ENCODE results near the gene NME3.

The NME3 gene

DNA sequence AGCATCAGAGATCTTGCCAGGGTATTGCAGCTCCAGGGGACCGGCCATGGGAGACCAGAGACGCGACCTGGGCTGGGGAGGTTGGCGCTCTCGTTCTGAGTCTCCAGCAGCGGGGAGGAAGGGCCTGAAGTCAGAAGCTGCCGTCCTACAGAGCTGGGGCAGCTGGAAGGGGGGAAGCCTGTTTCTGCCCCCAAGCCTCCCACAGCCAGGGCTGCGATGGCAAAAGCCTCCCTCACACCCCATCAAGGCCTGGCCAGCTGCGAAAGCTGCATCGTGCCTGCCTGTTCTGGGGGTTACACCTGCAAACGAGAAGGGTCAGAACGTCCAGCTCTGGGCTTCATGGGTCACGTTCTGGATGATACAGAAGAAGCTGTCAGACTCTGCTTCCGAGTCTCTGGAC, 39.3 kb downstream of the NME3 start:
- H3K27ac ChIP-seq, result peak overlapping the region; percentile 23; the same call in 1 of the 2 replicates
- TF ChIP-seq, protein P1, sequence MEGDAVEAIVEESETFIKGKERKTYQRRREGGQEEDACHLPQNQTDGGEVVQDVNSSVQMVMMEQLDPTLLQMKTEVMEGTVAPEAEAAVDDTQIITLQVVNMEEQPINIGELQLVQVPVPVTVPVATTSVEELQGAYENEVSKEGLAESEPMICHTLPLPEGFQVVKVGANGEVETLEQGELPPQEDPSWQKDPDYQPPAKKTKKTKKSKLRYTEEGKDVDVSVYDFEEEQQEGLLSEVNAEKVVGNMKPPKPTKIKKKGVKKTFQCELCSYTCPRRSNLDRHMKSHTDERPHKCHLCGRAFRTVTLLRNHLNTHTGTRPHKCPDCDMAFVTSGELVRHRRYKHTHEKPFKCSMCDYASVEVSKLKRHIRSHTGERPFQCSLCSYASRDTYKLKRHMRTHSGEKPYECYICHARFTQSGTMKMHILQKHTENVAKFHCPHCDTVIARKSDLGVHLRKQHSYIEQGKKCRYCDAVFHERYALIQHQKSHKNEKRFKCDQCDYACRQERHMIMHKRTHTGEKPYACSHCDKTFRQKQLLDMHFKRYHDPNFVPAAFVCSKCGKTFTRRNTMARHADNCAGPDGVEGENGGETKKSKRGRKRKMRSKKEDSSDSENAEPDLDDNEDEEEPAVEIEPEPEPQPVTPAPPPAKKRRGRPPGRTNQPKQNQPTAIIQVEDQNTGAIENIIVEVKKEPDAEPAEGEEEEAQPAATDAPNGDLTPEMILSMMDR (conservative IDR thresholded peaks at IDR 0.05), result no peak
- no peak for TF ChIP-seq ZFX (IDR thresholded peaks at IDR 0.05)

DNA sequence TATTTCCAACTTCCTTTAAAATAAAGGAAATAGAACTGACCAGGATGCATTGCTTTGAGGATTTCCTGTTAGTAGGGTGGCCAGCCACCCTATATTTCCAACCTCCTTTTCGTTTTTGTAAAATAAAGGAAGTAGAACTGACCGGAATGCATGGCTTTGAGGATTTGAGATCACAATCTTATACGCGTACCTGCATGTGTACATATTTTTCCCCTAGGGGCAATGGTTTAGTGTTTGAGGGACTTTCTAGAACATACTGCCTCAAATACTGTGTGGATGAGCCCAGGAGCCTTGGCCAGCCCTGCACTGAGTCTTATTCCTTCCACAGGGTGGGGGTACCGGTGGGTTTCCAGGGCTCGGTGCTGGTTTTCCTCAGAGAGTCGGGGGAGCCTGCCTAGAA, 39.7 kb downstream of the NME3 start:
- TF ChIP-seq, protein P1 (conservative IDR thresholded peaks at IDR 0.05), result no peak
- no peak for TF ChIP-seq ZFX (IDR thresholded peaks at IDR 0.05)
- peak overlapping the region; percentile 23; the same call in 1 of the 2 replicates for H3K27ac ChIP-seq

DNA sequence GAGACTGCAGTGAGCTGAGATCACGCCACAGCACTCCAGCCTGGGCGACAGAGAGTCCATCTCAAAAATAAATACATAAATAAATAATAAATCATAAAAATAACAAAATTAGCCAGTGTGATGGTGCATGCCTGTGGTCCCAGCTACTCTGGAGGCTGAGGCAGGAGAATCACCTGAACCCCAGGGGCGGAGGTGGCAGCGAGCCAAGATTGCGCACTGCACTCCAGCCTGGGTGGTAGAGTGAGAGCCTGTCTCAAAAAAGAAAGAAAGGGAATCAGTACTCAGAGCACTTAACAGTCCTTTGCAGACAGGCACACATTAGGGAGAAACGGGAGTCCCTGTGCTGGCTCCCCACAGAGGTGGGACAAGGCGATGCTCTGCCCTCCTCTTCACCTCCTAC, 40.3 kb downstream of the NME3 start:
- peak overlapping the region; percentile 23; the same call in 1 of the 2 replicates for H3K27ac ChIP-seq
- no peak for TF ChIP-seq ZFX (IDR thresholded peaks at IDR 0.05)
- TF ChIP-seq, protein P1 (conservative IDR thresholded peaks at IDR 0.05), result no peak

DNA sequence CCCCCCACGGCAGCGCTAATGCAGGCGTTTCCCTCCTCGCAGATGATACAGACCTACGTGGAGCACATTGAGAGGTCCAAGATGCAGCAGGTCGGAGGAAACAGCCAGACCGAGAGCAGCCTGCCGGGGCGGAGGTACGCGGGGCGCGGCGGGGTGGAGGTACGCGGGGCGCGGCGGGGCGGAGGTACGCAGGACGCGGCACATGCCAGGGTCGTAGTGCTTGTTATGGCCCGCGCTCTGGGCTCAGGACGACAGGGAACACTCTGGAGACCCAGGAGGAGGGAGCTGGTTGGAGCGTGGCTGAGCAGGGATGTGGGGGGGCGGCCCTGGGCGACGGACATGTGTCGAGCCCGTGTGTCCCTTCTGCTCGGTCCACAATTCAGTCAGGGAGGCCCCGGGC, 41.9 kb downstream of the NME3 start:
- H3K27ac ChIP-seq, result no peak overlapping the region
- TF ChIP-seq ZFX (IDR thresholded peaks at IDR 0.05), result no peak
- TF ChIP-seq, protein P1 (conservative IDR thresholded peaks at IDR 0.05), result no peak

DNA sequence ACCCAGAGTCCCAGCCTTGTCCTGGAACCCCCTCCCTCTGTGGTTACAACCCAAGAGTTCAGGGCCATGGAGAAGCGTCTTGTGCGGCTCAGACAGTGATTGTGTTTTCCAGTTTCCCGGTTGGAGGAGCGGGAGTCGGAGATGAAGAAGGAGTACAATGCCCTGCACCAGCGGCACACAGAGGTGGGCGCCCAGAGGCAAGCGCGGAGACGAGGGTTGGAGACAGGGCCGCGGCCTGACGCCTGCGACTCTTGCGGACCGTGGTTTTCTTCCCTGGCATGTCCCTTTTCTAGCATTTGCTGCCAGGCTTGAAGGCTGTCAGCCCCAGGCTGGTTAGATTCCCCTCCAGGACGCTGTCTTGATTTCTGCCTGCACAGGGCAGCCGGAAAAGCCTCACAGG, 42.3 kb downstream of the NME3 start:
- TF ChIP-seq, protein P1 (conservative IDR thresholded peaks at IDR 0.05), result no peak
- TF ChIP-seq ZFX (IDR thresholded peaks at IDR 0.05), result no peak
- no peak overlapping the region for H3K27ac ChIP-seq

DNA sequence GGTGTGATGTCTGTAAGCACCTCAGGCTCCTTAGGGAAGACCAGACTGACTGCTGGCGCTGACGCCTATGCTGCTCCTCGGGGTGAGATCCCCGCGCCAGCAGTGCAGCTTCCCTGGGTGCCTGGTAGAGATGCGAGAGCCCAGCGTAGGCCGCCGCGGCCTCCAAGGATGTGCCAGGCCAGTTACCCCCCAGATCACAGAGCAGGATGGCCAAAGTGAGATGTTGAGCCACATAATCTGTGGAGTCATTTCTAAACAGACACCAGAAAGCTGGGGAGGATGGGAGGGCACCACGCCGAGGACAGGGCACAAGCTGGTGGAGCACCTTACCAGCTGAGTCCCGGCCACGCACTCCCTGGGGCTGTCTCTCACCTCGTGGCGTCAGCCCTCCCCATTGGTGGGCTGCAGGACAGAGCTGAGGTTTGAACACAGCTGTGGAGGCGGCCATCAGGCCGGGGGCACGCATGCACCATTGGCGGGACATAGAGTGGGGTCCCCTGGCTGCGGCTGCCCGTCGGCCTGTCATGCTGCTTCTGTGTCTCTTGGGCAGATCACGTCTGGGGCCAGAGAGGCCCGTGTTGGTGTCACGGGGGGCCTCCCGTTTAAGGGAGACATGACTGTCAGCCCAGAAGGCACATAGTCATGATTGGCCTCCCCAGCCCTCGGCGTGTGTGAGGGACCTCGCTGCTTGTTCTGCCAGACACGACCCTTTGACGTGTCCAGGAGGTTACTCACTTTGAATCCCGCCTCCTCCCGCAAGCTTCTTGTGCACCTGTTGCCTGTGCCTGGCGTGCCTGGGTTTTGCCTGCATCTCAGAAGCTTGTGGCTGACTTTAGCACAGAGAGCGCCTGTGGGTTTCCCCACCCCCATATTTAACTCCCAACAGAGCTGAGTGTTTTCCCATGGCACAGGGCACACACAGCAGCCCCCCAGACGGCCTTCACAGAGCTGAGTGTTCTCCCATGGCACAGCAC, 43.4 kb downstream of the NME3 start:
- no peak for TF ChIP-seq ZFX (IDR thresholded peaks at IDR 0.05)
- TF ChIP-seq, protein P1 (conservative IDR thresholded peaks at IDR 0.05), result no peak
- no peak overlapping the region for H3K27ac ChIP-seq
